ENCODE measurements around the gene BMP4.
"Not testable (repeated sequence)": the region's sequence is repeated elsewhere in the genome, so short reads cannot be mapped to it uniquely, and the experiment has no call there.

The BMP4 gene

GRCh38 chr14:53956427-53957201 is at the start of gene BMP4:
BMP4 (minus strand) TSS chr14:53956825; CDS start chr14:53952222, 4,603 bp downstream.
- no peak for DNase-seq

GRCh38 chr14:54003064-54003463 is 46.4 kb upstream of the BMP4 start:
- DNase-seq: peak; percentile 31

- no peak for DNase-seq
Observed at GRCh38 chr14:54002653-54003052, 46.0 kb upstream of the BMP4 start.

GRCh38 chr14:54001189-54001878 is 44.7 kb upstream of the BMP4 start:
- no peak for DNase-seq

- no peak for DNase-seq
Observed at GRCh38 chr14:54000341-54000811, 43.8 kb upstream of the BMP4 start.

- DNase-seq: no peak
Observed at GRCh38 chr14:53999061-53999488, 42.5 kb upstream of the BMP4 start.

- no peak for DNase-seq
Observed at GRCh38 chr14:53996041-53996440, 39.4 kb upstream of the BMP4 start.

- no peak for DNase-seq
Observed at GRCh38 chr14:53993920-53994607, 37.4 kb upstream of the BMP4 start.

GRCh38 chr14:53990978-53991377 is 34.4 kb upstream of the BMP4 start:
- no peak for DNase-seq

- DNase-seq: not testable (repeated sequence)
Observed at GRCh38 chr14:53986718-53987117, 30.1 kb upstream of the BMP4 start.

- DNase-seq: not testable (repeated sequence)
Observed at GRCh38 chr14:53984958-53985357, 28.3 kb upstream of the BMP4 start.

- DNase-seq: no peak
Observed at GRCh38 chr14:53983112-53983511, 26.5 kb upstream of the BMP4 start.

GRCh38 chr14:53982546-53982945 is 25.9 kb upstream of the BMP4 start:
- no peak for DNase-seq

GRCh38 chr14:53979747-53980642 is 23.4 kb upstream of the BMP4 start:
- no peak for DNase-seq

GRCh38 chr14:53979113-53979681 is 22.6 kb upstream of the BMP4 start:
- no peak for DNase-seq

GRCh38 chr14:53978194-53978593 is 21.6 kb upstream of the BMP4 start:
- no peak for DNase-seq

- DNase-seq: no peak
Observed at GRCh38 chr14:53975444-53975843, 18.8 kb upstream of the BMP4 start.

- no peak for DNase-seq
Observed at GRCh38 chr14:53971521-53971920, 14.9 kb upstream of the BMP4 start.

GRCh38 chr14:53969326-53969725 is 12.7 kb upstream of the BMP4 start:
- no peak for DNase-seq

GRCh38 chr14:53968726-53969125 is 12.1 kb upstream of the BMP4 start:
- no peak for DNase-seq

- DNase-seq: no peak
Observed at GRCh38 chr14:53967606-53968005, 11.0 kb upstream of the BMP4 start.

- DNase-seq: no peak
Observed at GRCh38 chr14:53964249-53964648, 7.6 kb upstream of the BMP4 start.

All from NCI-H524 treated with DMSO at 0.1 percent for 48 hours (cell line).